Esophagus squamous epithelium (tissue), 5 donors: Measurements from ENCODE around the gene RASGRF1. TPM values are rescaled to one million over a fixed set of nuclear protein-coding genes. Genes with fewer than 3 reads are reported as not detected.

ENCODE experiments used
- DNase-seq: peaks from one replicate; lab custom pipeline; 2025; lab: John Stamatoyannopoulos, UW
- H3K27ac ChIP-seq, 4 donors: fragments of 200-600 bp; sonication (generic); one replicate each; pipeline ENCODE4 v1.5.1; 2016 to 2019; ENCODE audit warnings: mild to moderate bottlenecking in 1 of 4
- H3K27me3 ChIP-seq, 4 donors: fragments of 200-600 bp; sonication (generic); 1 replicate in 3 of 4; 2 replicates in 1 of 4; pipeline versions ENCODE4 v1.5.1 to v1.6.0; 2017 to 2021; ENCODE audit warnings: antibody characterized with exemption in 1 of 4
- H3K36me3 ChIP-seq, 3 donors: fragments of 200-600 bp; sonication (generic); one replicate each; pipeline ENCODE4 v1.5.1; 2016 to 2019
- H3K4me1 ChIP-seq, 3 donors: fragments of 200-600 bp; sonication (generic); one replicate each; pipeline ENCODE4 v1.5.1; 2017 to 2019
- H3K4me3 ChIP-seq, 4 donors: fragments of 200-600 bp; sonication (generic); 1 replicate in 3 of 4; 2 replicates in 1 of 4; pipeline ENCODE4 v1.5.1; 2016 to 2019; ENCODE audit warnings: mild to moderate bottlenecking in 2 of 4, moderate library complexity in 1 of 4
- H3K9me3 ChIP-seq, 3 donors: fragments of 200-600 bp; sonication (generic); one replicate each; pipeline ENCODE4 v1.5.1; 2016 to 2019
- POLR2A ChIP-seq, 4 donors: fragments of 450-650 bp; IDR thresholded peaks; one replicate each; pipeline ENCODE4 v1.6.1; 2017; ENCODE audit warnings: antibody characterized with exemption in 4 of 4, mild to moderate bottlenecking in 4 of 4, moderate library complexity in 3 of 4
- WGBS, 2 donors: methylation state at CpG; one replicate each; pipeline ENCODE4 v1.1.5; 2018; 5-methylcytosine and 5-hydroxymethylcytosine counted together
- intact Hi-C: fragments of 100-400 bp; cut with DNase I; formaldehyde crosslinking; loops from one replicate; pipeline ENCODE4 v1.15.0; 2022
- total RNA-seq, 4 donors: library from RNA; depleted of rRNA; stranded (reverse); fragments of >200 nt; gene quantifications; one replicate each; pipeline ENCODE4 v1.1.0, GENCODE V29; 2016
- TF ChIP-seq, protein P1 (sequence below), 6 experiments: fragments of 450-650 bp in 4 of 6; fragments of 200-600 bp in 2 of 6; sonication (generic) in 2 of 6; IDR thresholded peaks; one replicate each; pipeline ENCODE4 v1.5.1; 2016 to 2019; ENCODE audit warnings: antibody characterized with exemption in 6 of 6, mild to moderate bottlenecking in 4 of 6, moderate library complexity in 4 of 6
- donor health status: DM: yes; HTN: yes; CAD: no.

Gene RASGRF1
- total RNA-seq, 4 donors from 2014 or later = 0.23 TPM; not detected in 3

DNA sequence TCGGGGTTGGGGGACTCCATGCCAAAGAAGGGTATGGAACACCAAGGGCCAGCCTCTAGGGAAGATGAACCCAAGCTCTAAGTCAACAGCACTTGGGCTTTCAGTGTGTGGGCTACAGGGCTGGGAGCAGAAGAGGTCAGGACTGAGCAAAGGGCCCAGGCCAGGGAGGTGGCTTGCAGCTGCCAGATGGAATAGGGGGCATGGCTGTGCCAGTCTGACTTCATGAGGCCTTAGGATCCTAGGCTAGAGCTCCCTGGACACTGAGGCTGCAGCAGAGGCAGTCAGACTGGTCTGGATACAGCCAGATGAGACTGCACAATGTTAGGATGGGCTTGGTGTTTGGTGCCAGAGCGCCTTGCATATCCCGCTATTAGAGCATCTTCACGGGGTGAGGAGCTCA is 3.8 kb downstream of the RASGRF1 start:
- WGBS, 2 donors = 80 to 83% methylated on average over 3 of the region's 4 CpGs
- Histone ChIP-seq H3K36me3 (no peaks in the 10 kb centered on the region), H3K27me3 (peaks cover 4 to 98% (median 23%) of the 10 kb centered on the region in 4 donors), H3K4me1 (peaks cover 11 to 25% (median 14%) of the 10 kb centered on the region in 3 donors), H3K9me3 (no peaks in the 10 kb centered on the region), H3K4me3 (no peak overlapping the region), H3K27ac (no peak overlapping the region)
- intact Hi-C loops = no loop called here
- TF ChIP-seq POLR2A (IDR thresholded peaks at IDR 0.05) = no peak
- TF ChIP-seq, protein P1, sequence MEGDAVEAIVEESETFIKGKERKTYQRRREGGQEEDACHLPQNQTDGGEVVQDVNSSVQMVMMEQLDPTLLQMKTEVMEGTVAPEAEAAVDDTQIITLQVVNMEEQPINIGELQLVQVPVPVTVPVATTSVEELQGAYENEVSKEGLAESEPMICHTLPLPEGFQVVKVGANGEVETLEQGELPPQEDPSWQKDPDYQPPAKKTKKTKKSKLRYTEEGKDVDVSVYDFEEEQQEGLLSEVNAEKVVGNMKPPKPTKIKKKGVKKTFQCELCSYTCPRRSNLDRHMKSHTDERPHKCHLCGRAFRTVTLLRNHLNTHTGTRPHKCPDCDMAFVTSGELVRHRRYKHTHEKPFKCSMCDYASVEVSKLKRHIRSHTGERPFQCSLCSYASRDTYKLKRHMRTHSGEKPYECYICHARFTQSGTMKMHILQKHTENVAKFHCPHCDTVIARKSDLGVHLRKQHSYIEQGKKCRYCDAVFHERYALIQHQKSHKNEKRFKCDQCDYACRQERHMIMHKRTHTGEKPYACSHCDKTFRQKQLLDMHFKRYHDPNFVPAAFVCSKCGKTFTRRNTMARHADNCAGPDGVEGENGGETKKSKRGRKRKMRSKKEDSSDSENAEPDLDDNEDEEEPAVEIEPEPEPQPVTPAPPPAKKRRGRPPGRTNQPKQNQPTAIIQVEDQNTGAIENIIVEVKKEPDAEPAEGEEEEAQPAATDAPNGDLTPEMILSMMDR (IDR thresholded peaks at IDR 0.05) = no peak
- DNase-seq = no peak

DNA sequence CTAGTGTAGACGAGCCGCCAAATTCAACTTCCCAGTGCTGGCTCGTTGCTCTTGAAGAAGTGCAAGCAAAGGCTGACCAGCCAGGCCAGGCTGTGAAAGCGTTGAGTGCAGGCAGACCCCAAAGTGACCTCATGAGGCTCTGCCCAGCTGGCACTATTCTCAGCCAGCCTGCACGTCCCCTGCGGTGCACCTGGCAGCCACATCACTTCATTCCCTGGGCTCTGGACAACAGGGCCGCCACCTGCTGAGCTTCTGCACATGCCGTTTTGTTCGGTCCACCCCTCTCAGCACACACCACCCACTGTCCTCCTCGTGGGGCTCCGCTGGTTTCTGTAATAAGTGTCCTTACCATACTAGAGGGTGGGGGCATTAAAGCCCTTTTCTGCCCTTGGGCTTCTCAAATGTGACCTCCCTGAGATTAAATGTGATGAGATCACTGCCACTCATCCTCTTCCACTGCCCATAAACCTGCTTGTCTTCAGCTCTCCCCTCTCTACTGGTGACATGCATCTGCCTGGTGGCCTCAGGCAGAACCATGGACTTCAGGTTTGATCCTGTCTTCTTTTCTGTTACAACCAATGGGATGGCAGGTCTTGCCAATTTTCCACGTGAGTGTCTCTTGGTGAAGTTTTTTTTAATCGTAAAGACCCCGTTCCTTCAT is 6.1 kb downstream of the RASGRF1 start:
- TF ChIP-seq, protein P1 (IDR thresholded peaks at IDR 0.05) = no peak
- TF ChIP-seq POLR2A (IDR thresholded peaks at IDR 0.05) = no peak
- H3K36me3 ChIP-seq = no peaks in the 10 kb centered on the region
- peaks cover 0 to 3% (median 0%) of the 10 kb centered on the region in 3 donors for H3K4me1 ChIP-seq
- H3K27ac ChIP-seq = no peak overlapping the region
- H3K9me3 ChIP-seq = no peaks in the 10 kb centered on the region
- peaks cover 0 to 75% (median 6%) of the 10 kb centered on the region in 4 donors for H3K27me3 ChIP-seq
- 58 to 62% methylated on average over 12 of the region's 14 CpGs for WGBS, 2 donors
- intact Hi-C loops = no loop called here
- no peak for DNase-seq
- H3K4me3 ChIP-seq = no peak overlapping the region

- Histone ChIP-seq H3K4me1 (no peaks in the 10 kb centered on the region), H3K4me3 (no peak overlapping the region), H3K9me3 (no peaks in the 10 kb centered on the region), H3K27ac (no peak overlapping the region), H3K36me3 (no peaks in the 10 kb centered on the region), H3K27me3 (peaks cover 0 to 62% (median 0%) of the 10 kb centered on the region in 4 donors)
- intact Hi-C loops = no loop called here
- DNase-seq = no peak
- WGBS, 2 donors = 23 to 62% methylated on average over 2 to 14 of the region's 14 CpGs
- TF ChIP-seq, protein P1 (IDR thresholded peaks at IDR 0.05) = no peak
- no peak for TF ChIP-seq POLR2A (IDR thresholded peaks at IDR 0.05)
Measured at GRCh38 chr15:79083154-79083553, 7.4 kb downstream of the RASGRF1 start.

- no peak for TF ChIP-seq POLR2A (IDR thresholded peaks at IDR 0.05)
- TF ChIP-seq, protein P1 (IDR thresholded peaks at IDR 0.05) = no peak
- Histone ChIP-seq H3K9me3 (no peaks in the 10 kb centered on the region), H3K27me3 (peaks cover 0 to 56% (median 0%) of the 10 kb centered on the region in 4 donors), H3K4me3 (no peak overlapping the region), H3K4me1 (no peaks in the 10 kb centered on the region), H3K36me3 (no peaks in the 10 kb centered on the region), H3K27ac (no peak overlapping the region)
- 63 to 90% methylated on average over 3 to 4 of the region's 6 CpGs for WGBS, 2 donors
- intact Hi-C loops = no loop called here
- no peak for DNase-seq
Measured at GRCh38 chr15:79082363-79083070, 8.1 kb downstream of the RASGRF1 start.

DNA sequence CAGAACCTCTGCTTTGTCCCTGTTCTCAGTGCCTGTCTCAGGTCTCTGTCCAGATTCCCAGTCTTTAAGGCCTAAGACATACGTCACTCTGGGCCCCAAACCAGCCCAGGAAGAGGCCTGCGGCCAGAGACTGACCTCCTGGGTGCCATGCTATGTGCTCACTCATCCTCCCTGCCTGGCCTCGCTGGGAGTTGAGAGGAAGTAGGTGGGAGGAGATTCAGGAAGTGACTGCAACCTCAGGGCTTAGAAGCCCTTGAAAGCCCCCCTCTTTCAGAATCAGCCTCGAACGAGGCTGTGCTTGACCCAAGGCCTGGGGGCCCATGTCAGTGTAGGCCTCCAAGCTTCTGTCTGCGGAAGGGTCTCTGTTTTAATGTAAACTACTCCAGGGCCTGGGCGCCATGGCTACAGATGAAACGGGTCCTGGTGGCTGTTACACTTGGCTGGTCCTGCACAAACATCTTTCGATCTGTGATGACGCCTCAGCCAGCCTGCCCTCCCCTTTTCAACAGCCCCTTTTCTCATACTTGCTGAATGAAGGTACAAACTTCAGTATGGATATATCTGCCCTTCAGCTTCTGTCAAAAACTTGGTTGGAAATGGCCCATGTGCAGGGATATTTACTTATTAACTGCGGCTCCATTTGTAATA is 11.7 kb downstream of the RASGRF1 start:
- Histone ChIP-seq H3K27ac (no peak overlapping the region), H3K27me3 (peaks cover 0 to 30% (median 0%) of the 10 kb centered on the region in 4 donors), H3K9me3 (no peaks in the 10 kb centered on the region), H3K4me3 (no peak overlapping the region), H3K4me1 (no peaks in the 10 kb centered on the region), H3K36me3 (no peaks in the 10 kb centered on the region)
- DNase-seq = no peak
- WGBS, 2 donors = 83 to 91% methylated on average over 4 to 9 of the region's 11 CpGs
- intact Hi-C loops = no loop called here
- TF ChIP-seq, protein P1 (IDR thresholded peaks at IDR 0.05) = no peak
- TF ChIP-seq POLR2A (IDR thresholded peaks at IDR 0.05) = no peak
